Right cardiac atrium (tissue), 5 donors: ENCODE results near the gene TRIP12. TPM values are rescaled to one million over a fixed set of nuclear protein-coding genes. Genes with fewer than 3 reads are reported as not detected.
"Not testable (repeated sequence)": the region's sequence is repeated elsewhere in the genome, so short reads cannot be mapped to it uniquely, and the experiment has no call there.

Experiments used
- ATAC-seq, 2 donors: fragments of 200-7000 bp; cut with Tn5 transposase; one replicate each; pipeline versions ENCODE4 v1.8.0 to v1.9.1; 2020; ENCODE audit warnings: moderate library complexity in 2 of 2, mild to moderate bottlenecking in 1 of 2
- DNase-seq, 3 donors: peaks; one replicate each; pipeline ENCODE4 v3.0.0-alpha.2; 2020
- H3K27ac ChIP-seq: one replicate; pipeline ENCODE4 v1.5.1; 2013; ENCODE audit warnings: mild to moderate bottlenecking, low read length, control low read depth, moderate library complexity
- H3K27me3 ChIP-seq: one replicate; pipeline ENCODE4 v1.6.1; 2013; ENCODE audit not compliant: control insufficient read depth, insufficient read depth
- H3K4me1 ChIP-seq: one replicate; pipeline ENCODE4 v1.6.1; 2013; ENCODE audit warnings: low read length; ENCODE audit not compliant: control insufficient read depth, insufficient read depth
- H3K4me3 ChIP-seq: one replicate; pipeline ENCODE4 v1.5.1; 2013; ENCODE audit warnings: low read length, control low read depth
- H3K9me3 ChIP-seq: one replicate; pipeline ENCODE4 v1.6.1; 2013; ENCODE audit warnings: low read length; ENCODE audit not compliant: control insufficient read depth
- WGBS: extraction: QIAGEN DNeasy Blood & Tissue Kit; methylation state at CpG from one replicate; pipeline ENCODE4 v1.1.7; 2013; 5-methylcytosine and 5-hydroxymethylcytosine counted together
- intact Hi-C, 4 donors: fragments of 100-400 bp; cut with DNase I; formaldehyde crosslinking; loops; one replicate each; pipeline versions ENCODE4 v1.11.0 to v1.14.0; 2022 to 2023
- polyA plus RNA-seq: library from polyadenylated mRNA; stranded (reverse); fragments of 200-250 nt; gene quantifications from one replicate; pipeline ENCODE4 v1.2.3, GENCODE V29; 2013
- total RNA-seq, 4 donors: library from RNA; stranded (reverse); fragmentation: NEBNext Ultra II Directional; extraction: Animal tissue kit (Norgen Biotek cat#: 25700); gene quantifications; one replicate each; pipeline ENCODE4 v1.2.1, GENCODE V29; 2021
- donor health status: healthy with polysubstance abuse.
- donor health status: DM: no; HTN: yes; CAD: no.
- donor health status: DM: no; HTN: no; CAD: no.
- donor health status: DM: no; HTN: yes; CAD: no; lungs with severe emphysema.
- donor health status: DM: yes; HTN: yes; CAD: no.

TRIP12 gene
- total and polyA plus RNA-seq, 5 donors = 24.5 to 212 (median 203) TPM

- ATAC-seq (peak in 1 of 2 donors; percentile 76), DNase-seq (peak in 2 of 3 donors; percentile 19 to 73)
These were observed 189.9 kb downstream of the TRIP12 start for GRCh38 chr2:229731916-229732315.

GRCh38 chr2:229731363-229731762 is 190.4 kb downstream of the TRIP12 start:
- DNase-seq (no peak), ATAC-seq (no peak)
- no peaks in the 10 kb centered on the region for H3K4me1 ChIP-seq
- H3K27me3 ChIP-seq = no peaks in the 10 kb centered on the region
- intact Hi-C loops = no loop called here
- H3K4me3 ChIP-seq = no peak overlapping the region
- no peak overlapping the region for H3K27ac ChIP-seq
- no peaks in the 10 kb centered on the region for H3K9me3 ChIP-seq
- WGBS = 74% methylated on average over 5 of the region's 5 CpGs

More at GRCh38 chr2:229731916-229732315, 189.9 kb downstream of the TRIP12 start:
- H3K27me3 ChIP-seq = no peaks in the 10 kb centered on the region
- no peaks in the 10 kb centered on the region for H3K9me3 ChIP-seq
- intact Hi-C loops = no loop called here
- no peaks in the 10 kb centered on the region for H3K4me1 ChIP-seq
- 25% methylated on average over 4 of the region's 4 CpGs for WGBS
- H3K4me3 ChIP-seq = no peak overlapping the region
- H3K27ac ChIP-seq = no peak overlapping the region

GRCh38 chr2:229728370-229728769 is 193.4 kb downstream of the TRIP12 start:
- no peak overlapping the region for H3K27ac ChIP-seq
- H3K4me1 ChIP-seq = no peaks in the 10 kb centered on the region
- no peaks in the 10 kb centered on the region for H3K9me3 ChIP-seq
- intact Hi-C loops = no loop called here
- no peaks in the 10 kb centered on the region for H3K27me3 ChIP-seq
- DNase-seq (no peak), ATAC-seq (no peak)
- H3K4me3 ChIP-seq = no peak overlapping the region

- intact Hi-C loops = no loop called here
- Histone ChIP-seq H3K4me3 (no peak overlapping the region), H3K27me3 (no peaks in the 10 kb centered on the region), H3K27ac (no peak overlapping the region), H3K9me3 (no peaks in the 10 kb centered on the region), H3K4me1 (no peaks in the 10 kb centered on the region)
- ATAC-seq (peak in 1 of 2 donors; percentile 20), DNase-seq (no peak)
- 84% methylated on average over 2 of the region's 2 CpGs for WGBS
These were observed 195.2 kb downstream of the TRIP12 start for GRCh38 chr2:229726643-229727042.

GRCh38 chr2:229725716-229726574 is 195.9 kb downstream of the TRIP12 start:
- ATAC-seq (peak in 1 of 2 donors; percentile 78), DNase-seq (no peak)
- 54% methylated on average over 7 of the region's 7 CpGs for WGBS
- intact Hi-C loops = no loop called here
- Histone ChIP-seq H3K27me3 (no peaks in the 10 kb centered on the region), H3K4me3 (no peak overlapping the region), H3K4me1 (no peaks in the 10 kb centered on the region), H3K9me3 (no peaks in the 10 kb centered on the region), H3K27ac (no peak overlapping the region)

- H3K27ac ChIP-seq, H3K4me3 ChIP-seq, H3K4me1 ChIP-seq, DNase-seq, intact Hi-C loops, H3K9me3 ChIP-seq, H3K27me3 ChIP-seq, ATAC-seq: not testable (repeated sequence)
- 86% methylated on average over 3 of the region's 3 CpGs for WGBS
These were observed 198.6 kb downstream of the TRIP12 start for GRCh38 chr2:229723192-229723591.

GRCh38 chr2:229719926-229720647 is 201.7 kb downstream of the TRIP12 start:
- ATAC-seq = no peak
- Histone ChIP-seq H3K27me3 (no peaks in the 10 kb centered on the region), H3K4me3 (no peak overlapping the region), H3K9me3 (no peaks in the 10 kb centered on the region), H3K27ac (no peak overlapping the region), H3K4me1 (no peaks in the 10 kb centered on the region)
- intact Hi-C loops = loop anchor here in 2 of 4 donors (5.0 to 10.0 kb wide), 3 partner anchors 135 to 288 kb away; no protein-coding TSS in a partner anchor
- 49% methylated on average over 3 of the region's 3 CpGs for WGBS
- DNase-seq = no peak

GRCh38 chr2:229718057-229718456 is 203.8 kb downstream of the TRIP12 start:
- Histone ChIP-seq H3K9me3 (no peaks in the 10 kb centered on the region), H3K4me1 (no peaks in the 10 kb centered on the region), H3K27ac (no peak overlapping the region), H3K4me3 (no peak overlapping the region), H3K27me3 (no peaks in the 10 kb centered on the region)
- no peak for DNase-seq
- 37% methylated on average over 2 of the region's 2 CpGs for WGBS
- ATAC-seq = no peak
- intact Hi-C loops = loop anchor here in 2 of 4 donors (5.0 to 10.0 kb wide), 3 partner anchors 133 to 286 kb away; no protein-coding TSS in a partner anchor

GRCh38 chr2:229715895-229716507 is 205.8 kb downstream of the TRIP12 start:
- no peak for ATAC-seq
- Histone ChIP-seq H3K27me3 (no peaks in the 10 kb centered on the region), H3K27ac (no peak overlapping the region), H3K4me3 (no peak overlapping the region), H3K4me1 (no peaks in the 10 kb centered on the region), H3K9me3 (no peaks in the 10 kb centered on the region)
- 12% methylated on average over 4 of the region's 4 CpGs for WGBS
- DNase-seq = no peak
- intact Hi-C loops = loop anchor here in 2 of 4 donors (5.0 to 10.0 kb wide), 3 partner anchors 131 to 284 kb away; no protein-coding TSS in a partner anchor

GRCh38 chr2:229714736-229715541 is 206.9 kb downstream of the TRIP12 start:
- no peaks in the 10 kb centered on the region for H3K4me1 ChIP-seq
- peak; percentile 60 to 85 (median 81) for DNase-seq
- H3K9me3 ChIP-seq = no peaks in the 10 kb centered on the region
- intact Hi-C loops = loop anchor here in 2 of 4 donors (5.0 to 10.0 kb wide), 3 partner anchors 130 to 283 kb away; no protein-coding TSS in a partner anchor
- no peaks in the 10 kb centered on the region for H3K27me3 ChIP-seq
- 1% methylated on average over 60 of the region's 60 CpGs for WGBS
- no peak overlapping the region for H3K27ac ChIP-seq
- peak overlapping the region; percentile 51 for H3K4me3 ChIP-seq
- peak; percentile 80 to 84 for ATAC-seq
